Endothelial cell of umbilical vein (primary cell): ENCODE data around the gene PF4V1.

ENCODE experiments used
- POLR2A ChIP-seq: IDR thresholded peaks from 2 replicates; pipeline ENCODE4 v1.6.1; 2012; ENCODE audit warnings: low read depth, mild to moderate bottlenecking, control low read depth, low read length
- TF ChIP-seq, protein P1 (sequence below), 2 donors: IDR thresholded peaks; 1 replicate in 1 of 2; 2 replicates in 1 of 2; pipeline ENCODE4 v1.5.1; 2011; ENCODE audit warnings: low read length in 2 of 2, mild to moderate bottlenecking in 2 of 2, moderate library complexity in 2 of 2, control low read depth in 1 of 2, inconsistent platforms in 1 of 2, low read depth in 1 of 2; ENCODE audit not compliant: insufficient read depth in 1 of 2; ENCODE audit errors: extremely low read depth in 1 of 2

DNA sequence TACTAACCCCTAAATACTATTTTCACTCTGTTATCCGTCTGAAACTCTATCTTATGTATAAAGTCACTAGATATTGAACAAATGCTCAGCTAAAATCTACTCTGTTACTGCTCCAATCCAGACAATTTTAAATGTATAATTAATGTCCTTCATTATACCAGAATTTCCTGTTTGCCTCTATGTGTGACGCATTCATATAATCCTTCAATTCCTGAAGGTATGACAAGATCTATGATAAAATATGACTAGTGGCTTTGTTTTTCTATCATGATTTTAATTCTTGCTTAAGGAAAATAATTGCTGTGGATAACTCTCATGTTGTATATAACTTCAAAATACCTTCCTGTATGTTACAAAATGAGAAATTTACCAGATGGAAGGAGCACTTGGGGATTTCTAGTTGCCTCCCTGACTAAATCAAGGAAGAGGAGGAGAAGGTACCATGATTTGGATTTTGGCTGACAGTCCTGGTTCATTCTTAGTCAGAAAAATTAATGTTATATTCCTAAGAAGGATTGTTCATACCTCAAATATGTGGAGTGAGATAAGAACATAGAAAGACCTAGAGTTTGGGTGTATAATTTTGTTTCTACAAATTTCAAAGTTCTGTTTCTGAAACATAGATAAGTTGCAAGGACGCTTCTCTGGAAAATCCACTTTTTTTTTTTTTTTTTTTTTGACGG is 11.7 kb upstream of the PF4V1 start:
- TF ChIP-seq, protein P1, sequence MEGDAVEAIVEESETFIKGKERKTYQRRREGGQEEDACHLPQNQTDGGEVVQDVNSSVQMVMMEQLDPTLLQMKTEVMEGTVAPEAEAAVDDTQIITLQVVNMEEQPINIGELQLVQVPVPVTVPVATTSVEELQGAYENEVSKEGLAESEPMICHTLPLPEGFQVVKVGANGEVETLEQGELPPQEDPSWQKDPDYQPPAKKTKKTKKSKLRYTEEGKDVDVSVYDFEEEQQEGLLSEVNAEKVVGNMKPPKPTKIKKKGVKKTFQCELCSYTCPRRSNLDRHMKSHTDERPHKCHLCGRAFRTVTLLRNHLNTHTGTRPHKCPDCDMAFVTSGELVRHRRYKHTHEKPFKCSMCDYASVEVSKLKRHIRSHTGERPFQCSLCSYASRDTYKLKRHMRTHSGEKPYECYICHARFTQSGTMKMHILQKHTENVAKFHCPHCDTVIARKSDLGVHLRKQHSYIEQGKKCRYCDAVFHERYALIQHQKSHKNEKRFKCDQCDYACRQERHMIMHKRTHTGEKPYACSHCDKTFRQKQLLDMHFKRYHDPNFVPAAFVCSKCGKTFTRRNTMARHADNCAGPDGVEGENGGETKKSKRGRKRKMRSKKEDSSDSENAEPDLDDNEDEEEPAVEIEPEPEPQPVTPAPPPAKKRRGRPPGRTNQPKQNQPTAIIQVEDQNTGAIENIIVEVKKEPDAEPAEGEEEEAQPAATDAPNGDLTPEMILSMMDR (IDR thresholded peaks at IDR 0.05; ENCODE audit: extremely low read depth in 1 of 2, insufficient read depth in 1 of 2, low read depth in 1 of 2, low read length in 2 of 2) = no peak
- no peak for TF ChIP-seq POLR2A
